ENCODE measurements around the gene GPD1L.

DNA sequence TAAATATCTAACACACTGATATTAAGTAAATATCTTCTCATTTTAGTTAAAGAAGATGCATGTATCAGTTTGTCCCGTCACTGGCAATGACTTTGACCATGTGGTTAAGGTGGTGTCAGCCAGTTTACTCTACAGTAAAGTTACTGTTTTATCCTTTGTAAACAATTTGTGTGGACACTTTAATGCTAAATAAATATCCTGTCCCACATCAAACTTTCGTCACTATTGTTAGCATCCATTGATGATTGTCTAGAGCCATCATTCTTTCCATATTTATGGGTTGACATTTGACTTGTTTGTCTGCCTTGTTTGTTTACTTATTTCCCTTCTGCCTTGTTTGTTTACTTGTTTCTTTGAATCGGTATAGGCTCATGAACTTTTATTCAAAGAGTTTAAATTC is 11.0 kb upstream of the GPD1L start:
- TF ChIP-seq, protein P1, sequence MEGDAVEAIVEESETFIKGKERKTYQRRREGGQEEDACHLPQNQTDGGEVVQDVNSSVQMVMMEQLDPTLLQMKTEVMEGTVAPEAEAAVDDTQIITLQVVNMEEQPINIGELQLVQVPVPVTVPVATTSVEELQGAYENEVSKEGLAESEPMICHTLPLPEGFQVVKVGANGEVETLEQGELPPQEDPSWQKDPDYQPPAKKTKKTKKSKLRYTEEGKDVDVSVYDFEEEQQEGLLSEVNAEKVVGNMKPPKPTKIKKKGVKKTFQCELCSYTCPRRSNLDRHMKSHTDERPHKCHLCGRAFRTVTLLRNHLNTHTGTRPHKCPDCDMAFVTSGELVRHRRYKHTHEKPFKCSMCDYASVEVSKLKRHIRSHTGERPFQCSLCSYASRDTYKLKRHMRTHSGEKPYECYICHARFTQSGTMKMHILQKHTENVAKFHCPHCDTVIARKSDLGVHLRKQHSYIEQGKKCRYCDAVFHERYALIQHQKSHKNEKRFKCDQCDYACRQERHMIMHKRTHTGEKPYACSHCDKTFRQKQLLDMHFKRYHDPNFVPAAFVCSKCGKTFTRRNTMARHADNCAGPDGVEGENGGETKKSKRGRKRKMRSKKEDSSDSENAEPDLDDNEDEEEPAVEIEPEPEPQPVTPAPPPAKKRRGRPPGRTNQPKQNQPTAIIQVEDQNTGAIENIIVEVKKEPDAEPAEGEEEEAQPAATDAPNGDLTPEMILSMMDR (IDR thresholded peaks at IDR 0.05): no peak
- no peak for TF ChIP-seq EZH2 (IDR thresholded peaks at IDR 0.05; ENCODE audit: borderline replicate concordance, insufficient read depth, low read depth, low read length, poor library complexity, severe bottlenecking)
